ENCODE measurements around the gene CCDC159.

DNA sequence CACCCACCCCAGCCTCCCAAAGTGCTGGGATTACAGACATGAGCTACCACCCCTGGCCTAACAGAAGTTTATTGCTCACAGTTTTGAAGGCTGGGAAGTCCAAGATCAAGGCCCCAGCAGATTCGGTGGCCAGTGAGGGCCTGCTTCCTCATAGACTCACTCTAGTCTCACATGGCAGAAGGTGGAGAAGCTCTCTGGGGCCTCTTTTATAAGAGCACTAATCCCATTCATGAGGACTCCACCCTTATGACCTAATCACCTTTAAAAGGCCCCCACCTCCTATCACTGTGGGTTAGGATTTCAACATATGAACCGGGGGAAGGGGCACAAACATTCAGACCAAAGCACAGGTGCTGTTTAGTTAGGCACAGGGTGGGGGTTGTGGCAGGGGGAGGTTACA lies 21.2 kb downstream of the CCDC159 start:
- TF ChIP-seq, protein P1, sequence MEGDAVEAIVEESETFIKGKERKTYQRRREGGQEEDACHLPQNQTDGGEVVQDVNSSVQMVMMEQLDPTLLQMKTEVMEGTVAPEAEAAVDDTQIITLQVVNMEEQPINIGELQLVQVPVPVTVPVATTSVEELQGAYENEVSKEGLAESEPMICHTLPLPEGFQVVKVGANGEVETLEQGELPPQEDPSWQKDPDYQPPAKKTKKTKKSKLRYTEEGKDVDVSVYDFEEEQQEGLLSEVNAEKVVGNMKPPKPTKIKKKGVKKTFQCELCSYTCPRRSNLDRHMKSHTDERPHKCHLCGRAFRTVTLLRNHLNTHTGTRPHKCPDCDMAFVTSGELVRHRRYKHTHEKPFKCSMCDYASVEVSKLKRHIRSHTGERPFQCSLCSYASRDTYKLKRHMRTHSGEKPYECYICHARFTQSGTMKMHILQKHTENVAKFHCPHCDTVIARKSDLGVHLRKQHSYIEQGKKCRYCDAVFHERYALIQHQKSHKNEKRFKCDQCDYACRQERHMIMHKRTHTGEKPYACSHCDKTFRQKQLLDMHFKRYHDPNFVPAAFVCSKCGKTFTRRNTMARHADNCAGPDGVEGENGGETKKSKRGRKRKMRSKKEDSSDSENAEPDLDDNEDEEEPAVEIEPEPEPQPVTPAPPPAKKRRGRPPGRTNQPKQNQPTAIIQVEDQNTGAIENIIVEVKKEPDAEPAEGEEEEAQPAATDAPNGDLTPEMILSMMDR (IDR thresholded peaks at IDR 0.05) = no peak
- no peak for TF ChIP-seq POLR2A (IDR thresholded peaks at IDR 0.05)

Measured in testis (tissue), 2 donors.